H1 (cell line): ENCODE results near the gene NDUFS4. TPM values are rescaled to one million over a fixed set of nuclear protein-coding genes. Genes with fewer than 3 reads are reported as not detected.

ENCODE experiments used
- CTCF ChIA-PET: fragments of 300-600 bp; sonication (Branson Sonifier 250); formaldehyde crosslinking; loops from one replicate; lab custom pipeline; 2021; ENCODE audit not compliant: partially characterized antibody; lab: Charles Lee
- POLR2A ChIA-PET: fragments of 300-600 bp; sonication (Branson Sonifier 250); formaldehyde crosslinking; loops from one replicate; lab custom pipeline; 2021; ENCODE audit warnings: inconsistent platforms; ENCODE audit not compliant: partially characterized antibody; lab: Charles Lee
- DNase-seq, 2 experiments: peaks; one replicate each; pipeline versions ENCODE4 v3.0.0 to v3.0.0-alpha.2; 2010 to 2022; ENCODE audit warnings: low spot score in 2 of 2, low read depth in 1 of 2, mixed read lengths in 1 of 2
- FAIRE-seq: peaks from 2 replicates; lab custom pipeline; 2011; peaks lifted over from hg19 to GRCh38; lab: Jason Lieb, UNC
- H2AFZ ChIP-seq: 2 replicates; pipeline ENCODE4 v1.8.1; 2012; ENCODE audit warnings: low read length, inconsistent platforms
- H2AK5ac ChIP-seq: 2 replicates; pipeline ENCODE4 v1.6.1; 2013; ENCODE audit warnings: low read depth, low read length
- H2BK120ac ChIP-seq: replicated peaks from 2 replicates; pipeline ENCODE3; 2013; ENCODE audit warnings: low read depth, low read length, inconsistent platforms
- H2BK12ac ChIP-seq: 2 replicates; pipeline ENCODE4 v1.6.1; 2013; ENCODE audit warnings: low read depth, low read length
- H2BK15ac ChIP-seq: 2 replicates; pipeline ENCODE4 v1.6.1; 2013; ENCODE audit warnings: low read length
- H2BK20ac ChIP-seq: 2 replicates; pipeline ENCODE4 v1.6.1; 2013; ENCODE audit warnings: low read length
- H2BK5ac ChIP-seq: 2 replicates; pipeline ENCODE4 v1.6.1; 2013; ENCODE audit warnings: low read depth, low read length
- H3K14ac ChIP-seq: 2 replicates; pipeline ENCODE4 v1.6.1; 2013; ENCODE audit warnings: inconsistent platforms; ENCODE audit not compliant: insufficient read length
- H3K18ac ChIP-seq: 2 replicates; pipeline ENCODE4 v1.6.1; 2013; ENCODE audit warnings: low read length; ENCODE audit errors: extremely low read depth
- H3K23ac ChIP-seq: 2 replicates; pipeline ENCODE4 v1.6.1; 2013; ENCODE audit warnings: inconsistent platforms; ENCODE audit not compliant: insufficient read length
- H3K23me2 ChIP-seq: 2 replicates; pipeline ENCODE4 v1.6.1; 2013; ENCODE audit warnings: low read depth, low read length
- H3K27ac ChIP-seq: 2 replicates; pipeline ENCODE4 v1.6.1; 2011; ENCODE audit warnings: low read depth, low read length, inconsistent platforms
- H3K27me3 ChIP-seq, 4 experiments: replicated peaks in 1 of 4; 1 replicate in 1 of 4; 2 replicates in 3 of 4; pipeline versions ENCODE4 v1.6.1 to v1.8.1; 2011 to 2013; ENCODE audit warnings: low read length in 3 of 4, mild to moderate bottlenecking in 3 of 4, inconsistent platforms in 2 of 4, mixed read lengths in 2 of 4, moderate library complexity in 1 of 4; ENCODE audit not compliant: control insufficient read depth in 3 of 4, insufficient read depth in 3 of 4; ENCODE audit errors: extremely low read depth in 1 of 4
- H3K36me3 ChIP-seq, 4 experiments: 2 replicates each; pipeline versions ENCODE4 v1.6.1 to v1.8.1; 2011 to 2013; ENCODE audit warnings: mild to moderate bottlenecking in 4 of 4, low read length in 3 of 4, moderate library complexity in 2 of 4, control low read depth in 1 of 4, inconsistent platforms in 1 of 4; ENCODE audit not compliant: insufficient read depth in 4 of 4, control insufficient read depth in 2 of 4
- H3K4ac ChIP-seq: replicated peaks from 2 replicates; pipeline ENCODE3; 2013; ENCODE audit warnings: low read length, low read depth, mixed read lengths, inconsistent platforms; ENCODE audit not compliant: insufficient read length
- H3K4me1 ChIP-seq, 4 experiments: replicated peaks in 1 of 4; 1 replicate in 1 of 4; 2 replicates in 3 of 4; pipeline versions ENCODE4 v1.6.1 to v1.8.1; 2011 to 2013; ENCODE audit warnings: low read length in 3 of 4, inconsistent platforms in 2 of 4, mixed read lengths in 1 of 4; ENCODE audit not compliant: insufficient read depth in 4 of 4, control insufficient read depth in 3 of 4
- H3K4me2 ChIP-seq, 2 experiments: 2 replicates each; pipeline versions ENCODE4 v1.6.1 to v1.8.1; 2011 to 2013; ENCODE audit warnings: low read depth in 2 of 2, low read length in 2 of 2, control low read depth in 1 of 2, inconsistent platforms in 1 of 2, mild to moderate bottlenecking in 1 of 2; ENCODE audit not compliant: insufficient read depth in 1 of 2
- H3K4me3 ChIP-seq, 4 experiments: fragments of 200-600, 300-600 bp in 1 of 4; sonication (generic), shearing (Covaris generic), sonication (Bioruptor Twin) in 1 of 4; 2 replicates each; pipeline versions ENCODE4 v1.5.1 to v1.8.1; 2011 to 2016; ENCODE audit warnings: low read length in 4 of 4, low read depth in 3 of 4, control low read depth in 2 of 4, inconsistent platforms in 2 of 4, mild to moderate bottlenecking in 2 of 4, mixed read lengths in 1 of 4, moderate library complexity in 1 of 4; ENCODE audit not compliant: insufficient read depth in 2 of 4; ENCODE audit errors: extremely low read depth in 1 of 4
- H3K56ac ChIP-seq: replicated peaks from 2 replicates; pipeline ENCODE3; 2013; ENCODE audit warnings: low read depth, mild to moderate bottlenecking, mixed read lengths, low read length, inconsistent platforms; ENCODE audit not compliant: insufficient read length
- H3K79me1 ChIP-seq: 2 replicates; pipeline ENCODE4 v1.6.1; 2013; ENCODE audit warnings: low read depth, low read length, control low read depth
- H3K79me2 ChIP-seq, 2 experiments: 2 replicates each; pipeline versions ENCODE4 v1.6.1 to v1.8.1; 2012 to 2013; ENCODE audit warnings: low read length in 2 of 2, mild to moderate bottlenecking in 2 of 2, inconsistent platforms in 1 of 2; ENCODE audit not compliant: insufficient read depth in 2 of 2, control insufficient read depth in 1 of 2
- H3K9ac ChIP-seq, 4 experiments: replicated peaks in 1 of 4; 1 replicate in 1 of 4; 2 replicates in 3 of 4; pipeline versions ENCODE4 v1.6.1 to v1.8.1; 2011 to 2013; ENCODE audit warnings: low read depth in 3 of 4, low read length in 3 of 4, control low read depth in 2 of 4, mild to moderate bottlenecking in 2 of 4, moderate library complexity in 2 of 4, inconsistent platforms in 1 of 4; ENCODE audit errors: extremely low read depth in 1 of 4
- H3K9me3 ChIP-seq, 2 experiments: 2 replicates each; pipeline versions ENCODE4 v1.6.1 to v1.8.1; 2012 to 2013; ENCODE audit warnings: mild to moderate bottlenecking in 2 of 2, moderate library complexity in 2 of 2, control low read depth in 1 of 2, inconsistent platforms in 1 of 2, low read depth in 1 of 2, low read length in 1 of 2, mixed read lengths in 1 of 2; ENCODE audit not compliant: insufficient read depth in 2 of 2
- H4K20me1 ChIP-seq, 2 experiments: replicated peaks in 1 of 2; 2 replicates each; pipeline versions ENCODE3 to v1.8.1; 2011 to 2013; ENCODE audit warnings: inconsistent platforms in 2 of 2, low read length in 2 of 2, mild to moderate bottlenecking in 1 of 2; ENCODE audit not compliant: insufficient read depth in 2 of 2, control insufficient read depth in 1 of 2
- H4K5ac ChIP-seq: 2 replicates; pipeline ENCODE4 v1.6.1; 2013; ENCODE audit warnings: low read length, low read depth, mixed read lengths, inconsistent platforms; ENCODE audit not compliant: insufficient read length
- H4K8ac ChIP-seq: 2 replicates; pipeline ENCODE4 v1.8.0; 2013; ENCODE audit warnings: mild to moderate bottlenecking, moderate library complexity, low read length, inconsistent platforms; ENCODE audit not compliant: insufficient read depth; ENCODE audit errors: extremely low read depth
- H4K91ac ChIP-seq: replicated peaks from 2 replicates; pipeline ENCODE3; 2013; ENCODE audit warnings: low read length, mixed read lengths, inconsistent platforms; ENCODE audit not compliant: insufficient read length
- BCL11A ChIP-seq, 2 experiments: IDR thresholded peaks; one replicate each; pipeline ENCODE4 v1.6.1; 2011; ENCODE audit warnings: low read depth in 2 of 2, low read length in 2 of 2, mild to moderate bottlenecking in 2 of 2
- HDAC2 ChIP-seq, 2 experiments: fragments of 300-600 bp in 1 of 2; sonication (generic) in 1 of 2; IDR thresholded peaks; 2 replicates each; pipeline ENCODE4 v1.6.1; 2011 to 2012; ENCODE audit warnings: low read depth in 2 of 2, low read length in 2 of 2, mild to moderate bottlenecking in 2 of 2, moderate library complexity in 2 of 2, borderline replicate concordance in 1 of 2, inconsistent platforms in 1 of 2
- HDAC6 ChIP-seq: IDR thresholded peaks from one replicate; pipeline ENCODE4 v1.7.1; 2012; ENCODE audit warnings: low read depth, mild to moderate bottlenecking, inconsistent platforms, low read length, moderate library complexity
- MAFK ChIP-seq: IDR thresholded peaks from 2 replicates; pipeline ENCODE4 v1.6.1; 2012; ENCODE audit warnings: low read depth, mild to moderate bottlenecking, improper control_type of control experiment, low read length
- NANOG ChIP-seq: IDR thresholded peaks from 2 replicates; pipeline ENCODE4 v1.6.1; 2011; ENCODE audit warnings: low read length, low read depth, mild to moderate bottlenecking, inconsistent platforms; ENCODE audit not compliant: insufficient read depth, poor library complexity, severe bottlenecking
- POLR2A ChIP-seq, 2 experiments: IDR thresholded peaks; 1 replicate in 1 of 2; 2 replicates in 1 of 2; pipeline ENCODE4 v1.6.1; 2011; ENCODE audit warnings: low read depth in 2 of 2, low read length in 2 of 2, mild to moderate bottlenecking in 2 of 2; ENCODE audit errors: control extremely low read depth in 1 of 2
- RBBP5 ChIP-seq: IDR thresholded peaks from 2 replicates; pipeline ENCODE4 v1.7.1; 2012; ENCODE audit warnings: low read depth, mild to moderate bottlenecking, inconsistent platforms, low read length, moderate library complexity, borderline replicate concordance
- SP2 ChIP-seq: IDR thresholded peaks from 2 replicates; pipeline ENCODE4 v1.6.1; 2012; ENCODE audit warnings: mild to moderate bottlenecking, low read length, inconsistent platforms
- SP4 ChIP-seq: IDR thresholded peaks from 2 replicates; pipeline ENCODE4 v1.6.1; 2012; ENCODE audit warnings: low read length, inconsistent platforms
- SRF ChIP-seq: IDR thresholded peaks from 2 replicates; pipeline ENCODE4 v1.6.1; 2011; ENCODE audit warnings: mild to moderate bottlenecking, low read depth, low read length, moderate library complexity
- TAF1 ChIP-seq: IDR thresholded peaks from 2 replicates; pipeline ENCODE4 v1.6.1; 2011; ENCODE audit warnings: mild to moderate bottlenecking, low read depth, low read length
- TAF7 ChIP-seq: optimal IDR thresholded peaks from 2 replicates; pipeline ENCODE3; 2011; ENCODE audit warnings: low read depth, mild to moderate bottlenecking, inconsistent platforms, low read length, moderate library complexity, borderline replicate concordance
- TEAD4 ChIP-seq: IDR thresholded peaks from 2 replicates; pipeline ENCODE4 v1.6.1; 2012; ENCODE audit warnings: low read depth, low read length, inconsistent platforms, mixed read lengths
- WGBS, 2 experiments: shearing (Covaris generic) in 1 of 2; methylation state at CpG; one replicate each; pipeline versions ENCODE4 v1.1.6 to v1.1.7; 2013 to 2015; ENCODE audit warnings: low lambda C conversion rate in 2 of 2, mixed read lengths in 2 of 2, inconsistent platforms in 1 of 2, low coverage in 1 of 2, missing lambda C conversion rate in 1 of 2; ENCODE audit not compliant: insufficient replicate concordance in 2 of 2, insufficient coverage in 1 of 2, insufficient read length in 1 of 2; ENCODE audit errors: extremely low coverage in 1 of 2, missing lambda C conversion rate in 1 of 2; 5-methylcytosine and 5-hydroxymethylcytosine counted together
- polyA plus RNA-seq, 7 experiments: library from polyadenylated mRNA; depleted of rRNA in 3 of 7; stranded (reverse) in 5 of 7; unstranded in 2 of 7; fragments of >200 nt in 5 of 7; fragments of 200-250 nt in 2 of 7; gene quantifications; 1 replicate in 5 of 7; 2 replicates in 1 of 7; 4 replicates in 1 of 7; pipeline versions ENCODE4 v1.2.1 to v1.2.3, GENCODE V29; 2011 to 2013; ENCODE audit warnings: missing spikeins in 2 of 7, mixed read lengths in 2 of 7
- total RNA-seq: library from RNA; stranded (reverse); fragmentation: NEBNext Ultra II Directional; extraction: Animal tissue kit (Norgen Biotek cat#: 25700); gene quantifications from 2 replicates; pipeline ENCODE4 v1.2.1, GENCODE V29; 2021
- TF ChIP-seq, protein P1 (sequence below): IDR thresholded peaks from 2 replicates; pipeline ENCODE4 v1.6.1; 2011; ENCODE audit warnings: low read length, improper control_type of control experiment

Gene NDUFS4
- total and polyA plus RNA-seq, 2 of the 8 experiments (the other 6 are each of a cell fraction or from before 2014, with no cell fraction given) = 74.6 to 75.9 TPM

DNA sequence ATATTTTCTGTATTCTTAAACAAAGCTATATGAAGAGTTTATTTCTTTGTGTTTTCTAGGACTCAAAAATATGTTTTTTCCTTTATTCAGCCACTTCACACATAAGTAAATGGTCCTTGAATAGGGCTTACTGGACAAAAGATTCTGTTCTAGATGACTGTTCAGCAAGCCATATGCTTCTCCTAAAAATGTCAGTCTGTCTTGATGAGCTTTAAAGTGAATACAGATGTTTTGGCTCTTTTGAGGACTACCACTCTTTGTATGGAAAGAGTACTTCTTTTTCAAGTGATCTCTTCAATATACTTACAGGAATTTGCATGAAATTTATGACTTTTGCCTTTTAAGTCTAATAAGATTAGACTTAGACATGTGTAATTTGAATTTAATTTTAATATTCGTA lies 8.4 kb downstream of the NDUFS4 start:
- Histone ChIP-seq H3K4ac (no peak overlapping the region), H2BK15ac (no peak overlapping the region), H2BK12ac (no peak overlapping the region), H3K9ac (no peak overlapping the region), H3K4me2 (no peak overlapping the region), H4K20me1 (peaks cover 0 to 2% of the 10 kb centered on the region in 2 experiments), H2AK5ac (no peak overlapping the region), H3K56ac (no peak overlapping the region), H2BK20ac (no peak overlapping the region), H4K91ac (no peak overlapping the region), H2BK120ac (no peak overlapping the region), H4K5ac (no peak overlapping the region), H3K9me3 (no peaks in the 10 kb centered on the region), H3K27me3 (no peaks in the 10 kb centered on the region), H3K23me2 (no peaks in the 10 kb centered on the region), H2AFZ (no peak overlapping the region), H3K4me1 (no peaks in the 10 kb centered on the region), H3K14ac (no peak overlapping the region), H3K79me2 (peaks cover 0 to 93% of the 10 kb centered on the region in 2 experiments; a peak in 3 of 4 replicates), H3K36me3 (no peaks in the 10 kb centered on the region), H2BK5ac (no peak overlapping the region), H3K79me1 (no peaks in the 10 kb centered on the region), H4K8ac (no peak overlapping the region), H3K4me3 (no peak overlapping the region), H3K18ac (no peak overlapping the region), H3K27ac (no peak overlapping the region), H3K23ac (no peak overlapping the region)
- ChIA-PET POLR2A (interaction anchor here (0.6 kb wide), 1 partner anchor 14 kb away, joined by 3 read pairs; no protein-coding TSS in a partner anchor), CTCF (interaction anchor here (0.6 kb wide), 1 partner anchor 198 kb away, joined by 3 read pairs; no protein-coding TSS in a partner anchor)
- 83% methylated on average over 1 of the region's 1 CpG; no CpG with 5 or more reads in 1 of the 2 experiments for WGBS, 2 experiments
- DNase-seq (no peak), FAIRE-seq (no peak)
- no peak for TF ChIP-seq NANOG
- no peak for TF ChIP-seq TAF7
- no peak for TF ChIP-seq BCL11A (IDR thresholded peaks at IDR 0.05; ENCODE audit: low read depth in 2 of 2, low read length in 2 of 2)
- TF ChIP-seq SP2 = no peak
- TF ChIP-seq TAF1 = no peak
- no peak for TF ChIP-seq RBBP5
- TF ChIP-seq POLR2A (IDR thresholded peaks at IDR 0.05; ENCODE audit: control extremely low read depth in 1 of 2, low read depth in 2 of 2, low read length in 2 of 2) = no peak
- TF ChIP-seq HDAC2 (IDR thresholded peaks at IDR 0.05; ENCODE audit: borderline replicate concordance in 1 of 2, low read depth in 2 of 2, low read length in 2 of 2) = no peak
- no peak for TF ChIP-seq MAFK
- no peak for TF ChIP-seq SP4
- TF ChIP-seq HDAC6 = no peak
- no peak for TF ChIP-seq TEAD4
- TF ChIP-seq, protein P1, sequence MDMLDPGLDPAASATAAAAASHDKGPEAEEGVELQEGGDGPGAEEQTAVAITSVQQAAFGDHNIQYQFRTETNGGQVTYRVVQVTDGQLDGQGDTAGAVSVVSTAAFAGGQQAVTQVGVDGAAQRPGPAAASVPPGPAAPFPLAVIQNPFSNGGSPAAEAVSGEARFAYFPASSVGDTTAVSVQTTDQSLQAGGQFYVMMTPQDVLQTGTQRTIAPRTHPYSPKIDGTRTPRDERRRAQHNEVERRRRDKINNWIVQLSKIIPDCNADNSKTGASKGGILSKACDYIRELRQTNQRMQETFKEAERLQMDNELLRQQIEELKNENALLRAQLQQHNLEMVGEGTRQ = no peak
- no peak for TF ChIP-seq SRF
